ENCODE data around the gene MAP7.
"Not testable (repeated sequence)": the region's sequence is repeated elsewhere in the genome, so short reads cannot be mapped to it uniquely, and the experiment has no call there.

MAP7 gene

GRCh38 chr6:136550330-136551071 is at the start of gene MAP7:
TSS of gene MAP7 (minus strand) at chr6:136550422. CDS start at chr6:136550408, 14 bp downstream.
- peak in 1 of 2 experiments; percentile 12 for DNase-seq

GRCh38 chr6:136599329-136600011 is 49.2 kb upstream of the MAP7 start:
- no peak for DNase-seq

GRCh38 chr6:136598048-136598447 is 47.8 kb upstream of the MAP7 start:
- DNase-seq, result no peak

GRCh38 chr6:136594671-136595070 is 44.4 kb upstream of the MAP7 start:
- peak in 1 of 2 experiments; percentile 56 for DNase-seq

GRCh38 chr6:136593748-136594490 is 43.7 kb upstream of the MAP7 start:
- peak; percentile 96 to 99 for DNase-seq

GRCh38 chr6:136592930-136593673 is 42.9 kb upstream of the MAP7 start:
- no peak for DNase-seq

GRCh38 chr6:136591617-136592016 is 41.4 kb upstream of the MAP7 start:
- no peak for DNase-seq

GRCh38 chr6:136590846-136591245 is 40.6 kb upstream of the MAP7 start:
- DNase-seq, result not testable (repeated sequence)

GRCh38 chr6:136587527-136587926 is 37.3 kb upstream of the MAP7 start:
- DNase-seq, result no peak

GRCh38 chr6:136586295-136586694 is 36.1 kb upstream of the MAP7 start:
- no peak for DNase-seq

- DNase-seq, result not testable (repeated sequence)
Measured at GRCh38 chr6:136585523-136585922, 35.3 kb upstream of the MAP7 start.

- not testable (repeated sequence) for DNase-seq
Measured at GRCh38 chr6:136584290-136584689, 34.1 kb upstream of the MAP7 start.

GRCh38 chr6:136582711-136583471 is 32.7 kb upstream of the MAP7 start:
- DNase-seq, result peak; percentile 26 to 85

GRCh38 chr6:136579800-136580199 is 29.6 kb upstream of the MAP7 start:
- no peak for DNase-seq

GRCh38 chr6:136576821-136577220 is 26.6 kb upstream of the MAP7 start:
- DNase-seq, result no peak

GRCh38 chr6:136571496-136571895 is 21.3 kb upstream of the MAP7 start:
- no peak for DNase-seq

- DNase-seq, result no peak
Measured at GRCh38 chr6:136571065-136571464, 20.8 kb upstream of the MAP7 start.

GRCh38 chr6:136568129-136568528 is 17.9 kb upstream of the MAP7 start:
- no peak for DNase-seq

- DNase-seq, result no peak
Measured at GRCh38 chr6:136567688-136568087, 17.5 kb upstream of the MAP7 start.

- no peak for DNase-seq
Measured at GRCh38 chr6:136566851-136567250, 16.6 kb upstream of the MAP7 start.

- no peak for DNase-seq
Measured at GRCh38 chr6:136566007-136566487, 15.8 kb upstream of the MAP7 start.

GRCh38 chr6:136564180-136564579 is 14.0 kb upstream of the MAP7 start:
- DNase-seq, result no peak

Measured in SW 1271 (cell line).